H9 (cell line): Measurements from ENCODE around the gene DIPK1B. TPM values are rescaled to one million over a fixed set of nuclear protein-coding genes. Genes with fewer than 3 reads are reported as not detected.

Experiments
- DNase-seq: peaks from one replicate; pipeline ENCODE4 v3.0.0-alpha.2; 2017
- H2AFZ ChIP-seq: one replicate; pipeline ENCODE4 v1.6.1; 2013; ENCODE audit warnings: mild to moderate bottlenecking, low read length, control low read depth, moderate library complexity
- H2AK5ac ChIP-seq: 2 replicates; pipeline ENCODE4 v1.6.1; 2013; ENCODE audit warnings: low read length, control low read depth, mixed read lengths; ENCODE audit not compliant: insufficient read length
- H2BK120ac ChIP-seq: one replicate; pipeline ENCODE4 v1.6.1; 2013; ENCODE audit warnings: low read depth, mild to moderate bottlenecking, low read length, control low read depth, inconsistent platforms; ENCODE audit not compliant: poor library complexity, severe bottlenecking
- H2BK12ac ChIP-seq: 2 replicates; pipeline ENCODE4 v1.6.1; 2013; ENCODE audit warnings: low read length, control low read depth, mixed read lengths, low read depth; ENCODE audit not compliant: insufficient read length
- H2BK15ac ChIP-seq: 2 replicates; pipeline ENCODE4 v1.6.1; 2013; ENCODE audit warnings: low read depth, low read length, control low read depth
- H2BK20ac ChIP-seq: one replicate; pipeline ENCODE4 v1.6.1; 2013; ENCODE audit warnings: low read depth, mild to moderate bottlenecking, low read length, control low read depth, inconsistent platforms; ENCODE audit not compliant: poor library complexity, severe bottlenecking
- H2BK5ac ChIP-seq: 2 replicates; pipeline ENCODE4 v1.6.1; 2013; ENCODE audit warnings: low read length, control low read depth, mixed read lengths; ENCODE audit not compliant: insufficient read length
- H3K14ac ChIP-seq: 2 replicates; pipeline ENCODE4 v1.6.1; 2013; ENCODE audit warnings: low read length, control low read depth; ENCODE audit not compliant: insufficient read depth
- H3K18ac ChIP-seq: 2 replicates; pipeline ENCODE4 v1.6.1; 2013; ENCODE audit warnings: low read depth, mild to moderate bottlenecking, mixed read lengths, low read length, control low read depth; ENCODE audit not compliant: insufficient read length
- H3K23ac ChIP-seq: 2 replicates; pipeline ENCODE4 v1.6.1; 2013; ENCODE audit warnings: low read length, control low read depth, mixed read lengths, low read depth; ENCODE audit not compliant: insufficient read length
- H3K23me2 ChIP-seq: 2 replicates; pipeline ENCODE4 v1.6.1; 2013; ENCODE audit warnings: low read depth, mild to moderate bottlenecking, mixed read lengths, low read length, control low read depth; ENCODE audit not compliant: insufficient read length, poor library complexity, severe bottlenecking
- H3K27ac ChIP-seq: 2 replicates; pipeline ENCODE4 v1.5.1; 2013; ENCODE audit warnings: low read length, control low read depth, mixed read lengths, low read depth; ENCODE audit not compliant: insufficient read length
- H3K27me3 ChIP-seq: 2 replicates; pipeline ENCODE4 v1.6.1; 2013; ENCODE audit warnings: low read length, control low read depth, inconsistent platforms; ENCODE audit not compliant: insufficient read depth
- H3K4ac ChIP-seq: 2 replicates; pipeline ENCODE4 v1.6.1; 2013; ENCODE audit warnings: low read depth, mild to moderate bottlenecking, control low read depth, inconsistent platforms, low read length, moderate library complexity
- H3K4me1 ChIP-seq: 2 replicates; pipeline ENCODE4 v1.6.1; 2013; ENCODE audit warnings: low read length, control low read depth, inconsistent platforms; ENCODE audit not compliant: insufficient read depth
- H3K4me2 ChIP-seq: 2 replicates; pipeline ENCODE4 v1.6.1; 2013; ENCODE audit warnings: low read length, control low read depth, mixed read lengths; ENCODE audit not compliant: insufficient read length, insufficient read depth
- H3K56ac ChIP-seq: 2 replicates; pipeline ENCODE4 v1.6.1; 2013; ENCODE audit warnings: low read depth, mild to moderate bottlenecking, mixed read lengths, low read length, control low read depth; ENCODE audit not compliant: insufficient read length
- H3K79me1 ChIP-seq: 2 replicates; pipeline ENCODE4 v1.6.1; 2013; ENCODE audit warnings: low read depth, mild to moderate bottlenecking, moderate library complexity, low read length, control low read depth, inconsistent platforms; ENCODE audit not compliant: insufficient read depth, poor library complexity, severe bottlenecking
- H3K79me2 ChIP-seq: 2 replicates; pipeline ENCODE4 v1.6.1; 2013; ENCODE audit warnings: low read length, control low read depth, inconsistent platforms; ENCODE audit not compliant: insufficient read depth
- H3K9ac ChIP-seq: 2 replicates; pipeline ENCODE4 v1.6.1; 2013; ENCODE audit warnings: low read length, control low read depth, mixed read lengths; ENCODE audit not compliant: insufficient read length; ENCODE audit errors: extremely low read depth
- H3K9me3 ChIP-seq: one replicate; pipeline ENCODE4 v1.6.1; 2013; ENCODE audit warnings: low read depth, low read length, inconsistent platforms; ENCODE audit not compliant: control insufficient read depth
- H3T11ph ChIP-seq: one replicate; pipeline ENCODE4 v1.6.1; 2013; ENCODE audit warnings: mild to moderate bottlenecking, low read length, control low read depth, inconsistent platforms
- H4K20me1 ChIP-seq: one replicate; pipeline ENCODE4 v1.6.1; 2013; ENCODE audit not compliant: control insufficient read depth, insufficient read length, insufficient read depth
- H4K5ac ChIP-seq: 2 replicates; pipeline ENCODE4 v1.6.1; 2013; ENCODE audit warnings: low read depth, mild to moderate bottlenecking, mixed read lengths, low read length, control low read depth; ENCODE audit not compliant: insufficient read length
- H4K8ac ChIP-seq: replicated peaks from 2 replicates; pipeline ENCODE4 v1.6.1; 2013; ENCODE audit warnings: low read length, control low read depth, mixed read lengths, low read depth; ENCODE audit not compliant: insufficient read length
- H4K91ac ChIP-seq: 2 replicates; pipeline ENCODE4 v1.6.1; 2013; ENCODE audit warnings: low read depth, mild to moderate bottlenecking, moderate library complexity, mixed read lengths, low read length, control low read depth; ENCODE audit not compliant: insufficient read length
- H3K27ac Mint-ChIP-seq, 3 experiments: 2 replicates in 2 of 3; 3 replicates in 1 of 3; pipeline ENCODE4 v1.8.0; 2020 to 2021; ENCODE audit warnings: mixed read lengths in 3 of 3, mild to moderate bottlenecking in 1 of 3, moderate library complexity in 1 of 3
- H3K27me3 Mint-ChIP-seq: 2 replicates; pipeline ENCODE4 v1.8.0; 2021; ENCODE audit warnings: low read depth, mild to moderate bottlenecking, moderate library complexity, mixed read lengths
- H3K36me3 Mint-ChIP-seq, 3 experiments: 2 replicates in 2 of 3; 3 replicates in 1 of 3; pipeline ENCODE4 v1.8.0; 2020 to 2021; ENCODE audit warnings: low read depth in 3 of 3, mixed read lengths in 3 of 3; ENCODE audit not compliant: insufficient read depth in 1 of 3
- H3K4me1 Mint-ChIP-seq, 2 experiments: 2 replicates each; pipeline ENCODE4 v1.8.0; 2020; ENCODE audit warnings: mixed read lengths in 2 of 2
- H3K4me3 Mint-ChIP-seq, 2 experiments: 2 replicates in 1 of 2; 3 replicates in 1 of 2; pipeline ENCODE4 v1.8.0; 2020 to 2021; ENCODE audit warnings: mild to moderate bottlenecking in 2 of 2, mixed read lengths in 2 of 2, moderate library complexity in 1 of 2
- H3K9me3 Mint-ChIP-seq, 2 experiments: 2 replicates in 1 of 2; 3 replicates in 1 of 2; pipeline ENCODE4 v1.8.0; 2020; ENCODE audit warnings: mild to moderate bottlenecking in 2 of 2, mixed read lengths in 2 of 2, moderate library complexity in 1 of 2
- CTCF ChIP-seq: fragments of 200-600 bp; sonication (generic); conservative IDR thresholded peaks from 3 replicates; pipeline ENCODE4 v1.8.0; 2021; ENCODE audit warnings: antibody characterized with exemption, mild to moderate bottlenecking
- WGBS: extraction: QIAGEN DNeasy Blood & Tissue Kit; methylation state at CpG from one replicate; pipeline ENCODE4 v1.1.7; 2013; ENCODE audit warnings: missing lambda C conversion rate, low lambda C conversion rate, mixed read lengths; ENCODE audit not compliant: insufficient read length; ENCODE audit errors: extremely low coverage; 5-methylcytosine and 5-hydroxymethylcytosine counted together
- long read RNA-seq: library from polyadenylated mRNA; unstranded; transcript quantifications from one replicate; pipeline ENCODE4 v2.0.0, GENCODE V29; 2020
- total RNA-seq: library from RNA; stranded (reverse); gene quantifications from 2 replicates; pipeline ENCODE4 v1.2.1, GENCODE V29; 2021

DIPK1B gene
- total RNA-seq, result 38.2 and 40.3 TPM in 2 replicates
- long read RNA-seq, transcript FAM69B-202 (5 exons, 1,668 nt), result major isoform, 6 of 31 reads
- long read RNA-seq, partial matches to known transcripts, result 9 of 31 reads
- long read RNA-seq, other reads (novel, unspliced or antisense), result 12 of 31 reads

GRCh38 chr9:136711751-136712689 is at the start of gene DIPK1B:
TSS of gene DIPK1B (plus strand) at chr9:136712572. CDS start at chr9:136712666, 94 bp downstream.
- H3K4me3 Mint-ChIP-seq, result peak within 1 kb of the TSS; percentile 70 to 85
- no peak within 1 kb of the TSS for H3K4ac ChIP-seq
- H4K20me1 ChIP-seq, result no peaks in the 10 kb centered on the region
- no peak within 1 kb of the TSS for H3K23ac ChIP-seq
- H3K9me3 Mint-ChIP-seq, result no peaks in the 10 kb centered on the region
- peak within 1 kb of the TSS in 1 of 3 experiments; percentile 44; a peak in 1 of 7 replicates for H3K27ac Mint-ChIP-seq
- H2BK5ac ChIP-seq, result no peak within 1 kb of the TSS
- TF ChIP-seq CTCF, result no peak
- no CpG with 5 or more reads among the region's 119 CpGs for WGBS
- H4K5ac ChIP-seq, result no peak within 1 kb of the TSS
- 0 out of 2 replicates have a peak within 1 kb of the TSS, but pooled peaks have one; percentile 74 for H3K14ac ChIP-seq
- H3K36me3 Mint-ChIP-seq, result peaks cover 0 to 5% (median 4%) of the 10 kb centered on the region in 3 experiments; a peak in 3 of 7 replicates
- H3K56ac ChIP-seq, result no peak within 1 kb of the TSS
- H2AFZ ChIP-seq, result no peak within 1 kb of the TSS
- peaks cover 8% of the 10 kb centered on the region for H3K79me1 ChIP-seq
- no peaks in the 10 kb centered on the region for H3K9me3 ChIP-seq
- H3K79me2 ChIP-seq, result peaks cover 4% of the 10 kb centered on the region; the same call in 1 of the 2 replicates
- DNase-seq, result peak; percentile 75
- peak within 1 kb of the TSS; percentile 70 for H3K4me2 ChIP-seq
- no peak within 1 kb of the TSS for H2AK5ac ChIP-seq
- no peak within 1 kb of the TSS for H4K8ac ChIP-seq
- H2BK20ac ChIP-seq, result no peak within 1 kb of the TSS
- no peak within 1 kb of the TSS for H2BK15ac ChIP-seq
- peaks cover 12% of the 10 kb centered on the region for H3K23me2 ChIP-seq
- no peak within 1 kb of the TSS for H3T11ph ChIP-seq
- H3K27ac ChIP-seq, result no peak within 1 kb of the TSS
- no peak within 1 kb of the TSS for H2BK12ac ChIP-seq
- no peak within 1 kb of the TSS for H4K91ac ChIP-seq
- H2BK120ac ChIP-seq, result no peak within 1 kb of the TSS
- H3K4me1 ChIP-seq, result no peaks in the 10 kb centered on the region; the same call in 1 of the 2 replicates
- H3K27me3 Mint-ChIP-seq, result peaks cover 40% of the 10 kb centered on the region
- no peak within 1 kb of the TSS for H3K9ac ChIP-seq
- H3K4me1 Mint-ChIP-seq, result peaks cover 3 to 10% of the 10 kb centered on the region in 2 experiments
- H3K18ac ChIP-seq, result no peak within 1 kb of the TSS
- no peaks in the 10 kb centered on the region for H3K27me3 ChIP-seq
